Tongue (tissue), 3 donors: ENCODE data around the gene IL18. TPM values are rescaled to one million over a fixed set of nuclear protein-coding genes. Genes with fewer than 3 reads are reported as not detected.
"Not testable (repeated sequence)": the region's sequence is repeated elsewhere in the genome, so short reads cannot be mapped to it uniquely, and the experiment has no call there.

ENCODE experiments used
- DNase-seq: peaks from one replicate; pipeline ENCODE4 v3.0.0-alpha.2; 2015
- small RNA-seq: library from RNA; depleted of rRNA; stranded (forward); fragments of <200 nt; gene quantifications from one replicate; pipeline ENCODE3, GENCODE V24; 2014; ENCODE audit warnings: low replicate concordance
- total RNA-seq: library from RNA; depleted of rRNA; stranded (reverse); fragments of >200 nt; gene quantifications from one replicate; pipeline ENCODE4 v1.2.3, GENCODE V29; 2014

The IL18 gene
- total RNA-seq, 1 donor from 2014 or later, result 5.2 TPM

- DNase-seq, result no peak
Observed at GRCh38 chr11:112115386-112115785, 48.5 kb downstream of the IL18 start.

GRCh38 chr11:112114460-112114859 lies 49.4 kb downstream of the IL18 start:
- no peak for DNase-seq

GRCh38 chr11:112113539-112114457 lies 50.1 kb downstream of the IL18 start:
- DNase-seq, result peak; percentile 68

GRCh38 chr11:112106070-112106469 lies 57.8 kb downstream of the IL18 start:
- DNase-seq, result no peak

GRCh38 chr11:112103446-112103845 lies 60.4 kb downstream of the IL18 start:
- no peak for DNase-seq

GRCh38 chr11:112100462-112100861 lies 63.4 kb downstream of the IL18 start:
- no peak for DNase-seq

- no peak for DNase-seq
Observed at GRCh38 chr11:112097734-112098528, 66.0 kb downstream of the IL18 start.

GRCh38 chr11:112096194-112096593 lies 67.7 kb downstream of the IL18 start:
- DNase-seq, result no peak

- DNase-seq, result not testable (repeated sequence)
Observed at GRCh38 chr11:112095302-112095701, 68.6 kb downstream of the IL18 start.

Small RNAs within 50 kb of the gene (small RNA-seq; reads per million reads assigned to genes)
- gene MRPS36P4, result not detected

Other genes starting within 250 kb of the IL18 start
- 1.8 TPM for gene C11orf52, start 245.2 kb downstream of the IL18 start, total RNA-seq
- 53.1 TPM for gene DIXDC1, start 226.8 kb downstream of the IL18 start, total RNA-seq
- 77.1 TPM for gene DLAT, start 138.7 kb downstream of the IL18 start, total RNA-seq
- gene PIH1D2, start 90.1 kb downstream of the IL18 start, total RNA-seq, result 2.2 TPM
- gene NKAPD1, start 89.8 kb downstream of the IL18 start, total RNA-seq, result 31.1 TPM
- 37.7 TPM for gene TIMM8B, start 77.3 kb downstream of the IL18 start, total RNA-seq
- 190 TPM for gene SDHD, start 77.2 kb downstream of the IL18 start, total RNA-seq
- gene TEX12, start 3.3 kb upstream of the IL18 start, total RNA-seq, result 2.3 TPM
- 21.1 TPM for gene BCO2, start 11.4 kb upstream of the IL18 start, total RNA-seq
- 20.8 TPM for gene PTS, start 62.3 kb upstream of the IL18 start, total RNA-seq
- not detected for gene PLET1, start 96.8 kb upstream of the IL18 start, total RNA-seq